DOHH2 (cell line): ENCODE data around the gene C22orf15.

Experiments used
- EZH2phosphoT487 ChIP-seq: fragments of 200-600 bp; sonication (generic); IDR thresholded peaks from 2 replicates; pipeline ENCODE4 v1.6.1; 2017; ENCODE audit warnings: borderline replicate concordance, mild to moderate bottlenecking, antibody characterized with exemption, low read length, moderate library complexity, mixed read lengths
- TF ChIP-seq, protein P1 (sequence below): fragments of 200-600 bp; sonication (generic); IDR thresholded peaks from one replicate; pipeline ENCODE4 v1.5.1; 2014; ENCODE audit warnings: antibody characterized with exemption, mild to moderate bottlenecking, low read depth, low read length; ENCODE audit not compliant: poor library complexity, severe bottlenecking

GRCh38 chr22:23750367-23750713 lies 12.4 kb upstream of the C22orf15 start:
- no peak for TF ChIP-seq EZH2phosphoT487
- TF ChIP-seq, protein P1, sequence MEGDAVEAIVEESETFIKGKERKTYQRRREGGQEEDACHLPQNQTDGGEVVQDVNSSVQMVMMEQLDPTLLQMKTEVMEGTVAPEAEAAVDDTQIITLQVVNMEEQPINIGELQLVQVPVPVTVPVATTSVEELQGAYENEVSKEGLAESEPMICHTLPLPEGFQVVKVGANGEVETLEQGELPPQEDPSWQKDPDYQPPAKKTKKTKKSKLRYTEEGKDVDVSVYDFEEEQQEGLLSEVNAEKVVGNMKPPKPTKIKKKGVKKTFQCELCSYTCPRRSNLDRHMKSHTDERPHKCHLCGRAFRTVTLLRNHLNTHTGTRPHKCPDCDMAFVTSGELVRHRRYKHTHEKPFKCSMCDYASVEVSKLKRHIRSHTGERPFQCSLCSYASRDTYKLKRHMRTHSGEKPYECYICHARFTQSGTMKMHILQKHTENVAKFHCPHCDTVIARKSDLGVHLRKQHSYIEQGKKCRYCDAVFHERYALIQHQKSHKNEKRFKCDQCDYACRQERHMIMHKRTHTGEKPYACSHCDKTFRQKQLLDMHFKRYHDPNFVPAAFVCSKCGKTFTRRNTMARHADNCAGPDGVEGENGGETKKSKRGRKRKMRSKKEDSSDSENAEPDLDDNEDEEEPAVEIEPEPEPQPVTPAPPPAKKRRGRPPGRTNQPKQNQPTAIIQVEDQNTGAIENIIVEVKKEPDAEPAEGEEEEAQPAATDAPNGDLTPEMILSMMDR = no peak
